Jurkat, Clone E6-1 (cell line): ENCODE results near the gene KRTAP10-11.
"Not testable (repeated sequence)": the region's sequence is repeated elsewhere in the genome, so short reads cannot be mapped to it uniquely, and the experiment has no call there.

Experiments used
- DNase-seq: peaks from one replicate; pipeline ENCODE4 v3.0.0-alpha.2; 2011; ENCODE audit warnings: low read depth, low spot score
- H3K4me3 ChIP-seq: 2 replicates; pipeline ENCODE4 v1.5.1; 2011; ENCODE audit warnings: mild to moderate bottlenecking, low read length, control low read depth, moderate library complexity

KRTAP10-11 gene

DNA sequence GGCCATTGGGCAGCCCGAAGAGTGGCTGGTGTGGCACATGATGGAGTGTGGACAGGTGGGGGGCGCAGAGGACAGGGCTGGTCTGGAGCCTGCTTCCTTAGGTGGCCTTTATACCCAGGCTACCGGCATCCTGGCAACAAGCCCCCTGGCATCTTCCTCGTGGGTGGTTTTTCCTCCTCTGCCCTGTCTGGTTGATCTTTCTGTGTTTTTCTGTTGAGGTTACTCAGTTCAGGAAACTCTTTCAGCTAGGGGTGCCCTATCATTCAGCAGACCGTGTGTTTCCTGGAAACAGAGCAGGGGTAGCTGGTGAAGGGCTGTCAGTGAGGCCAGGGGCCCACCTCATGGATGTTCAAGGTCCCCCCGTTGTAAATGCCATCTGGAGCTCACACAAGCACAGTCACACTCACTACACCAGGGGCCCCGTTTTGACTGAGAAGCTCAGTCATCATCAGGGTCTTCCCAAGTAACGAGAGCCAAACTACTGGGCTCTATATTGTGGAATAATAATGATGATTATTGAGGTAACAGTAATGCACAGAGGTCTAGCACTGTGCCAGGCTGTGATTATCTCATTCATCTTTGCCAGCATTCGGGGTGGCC is 8.5 kb downstream of the KRTAP10-11 start, which contains the start of gene KRTAP12-4:
KRTAP12-4 (minus strand) TSS at position 84 of the 600 bp plus-strand sequence; CDS start at position 39, 45 bp downstream.
- DNase-seq = peak; percentile 26
- H3K4me3 ChIP-seq = no peak within 1 kb of the TSS

DNA sequence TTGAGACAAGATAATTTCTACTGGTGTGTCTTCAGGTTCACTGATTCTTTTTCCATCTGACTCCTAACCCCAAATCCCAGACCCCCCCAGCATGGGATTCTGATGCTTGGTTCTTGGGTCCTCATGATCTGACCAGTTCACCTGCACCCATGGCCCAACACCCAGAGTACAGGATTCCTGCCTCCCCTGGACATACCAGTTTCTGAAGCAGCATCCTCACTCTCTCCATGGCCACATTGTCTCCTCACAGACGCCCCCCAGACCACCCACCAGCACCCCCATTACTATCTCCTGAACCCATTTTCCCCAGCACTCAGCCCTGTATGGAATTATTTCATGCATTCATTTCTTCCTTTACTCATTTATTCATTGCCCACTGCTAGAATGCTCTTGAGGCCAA is 10.7 kb downstream of the KRTAP10-11 start:
- DNase-seq = no peak
- no peak overlapping the region for H3K4me3 ChIP-seq

DNA sequence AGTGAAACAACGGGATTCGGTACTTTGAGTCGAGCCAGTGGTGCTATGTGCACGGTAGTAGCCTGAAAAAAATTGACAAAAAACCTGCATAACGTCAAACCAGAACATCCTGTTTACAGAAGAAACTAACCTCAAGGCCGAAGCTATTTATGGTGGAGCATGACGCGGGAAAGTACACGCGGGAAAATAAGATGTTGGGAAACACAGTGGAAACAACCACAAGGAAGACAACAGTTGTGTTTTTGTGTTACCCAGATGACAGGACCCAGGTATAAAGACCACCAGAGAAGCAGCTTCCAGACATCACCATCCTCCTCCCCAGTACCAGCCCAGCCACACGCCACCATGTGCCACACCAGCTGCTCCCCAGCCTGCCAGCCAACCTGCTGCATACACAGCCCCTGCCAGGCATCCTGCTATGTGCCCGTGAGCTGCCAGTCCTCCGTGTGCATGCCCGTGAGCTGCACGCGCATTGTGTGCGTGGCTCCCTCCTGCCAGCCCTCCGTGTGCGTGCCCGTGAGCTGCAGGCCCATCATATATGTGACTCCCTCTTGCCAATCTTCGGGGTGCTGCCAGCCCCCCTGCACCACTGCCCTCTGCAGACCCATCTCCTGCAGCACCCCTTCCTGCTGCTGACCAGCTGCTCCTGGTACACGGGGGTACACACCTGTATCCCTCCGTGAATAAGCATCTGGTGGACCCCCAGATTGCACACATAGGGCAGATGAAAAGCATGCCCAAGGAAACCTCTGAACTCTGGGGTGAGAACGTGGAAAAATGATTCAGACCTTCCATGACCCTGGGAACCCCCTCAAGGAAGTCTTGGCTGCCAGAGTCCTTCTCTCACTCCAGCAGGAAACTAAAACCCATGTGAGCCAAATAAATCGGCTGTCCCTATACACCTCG is 11.7 kb downstream of the KRTAP10-11 start, which contains the start of gene KRTAP12-3:
KRTAP12-3 (plus strand) TSS at position 298 of the 906 bp plus-strand sequence; CDS start at position 346, 48 bp downstream.
- H3K4me3 ChIP-seq = no peak within 1 kb of the TSS
- DNase-seq = peak; percentile 48

DNA sequence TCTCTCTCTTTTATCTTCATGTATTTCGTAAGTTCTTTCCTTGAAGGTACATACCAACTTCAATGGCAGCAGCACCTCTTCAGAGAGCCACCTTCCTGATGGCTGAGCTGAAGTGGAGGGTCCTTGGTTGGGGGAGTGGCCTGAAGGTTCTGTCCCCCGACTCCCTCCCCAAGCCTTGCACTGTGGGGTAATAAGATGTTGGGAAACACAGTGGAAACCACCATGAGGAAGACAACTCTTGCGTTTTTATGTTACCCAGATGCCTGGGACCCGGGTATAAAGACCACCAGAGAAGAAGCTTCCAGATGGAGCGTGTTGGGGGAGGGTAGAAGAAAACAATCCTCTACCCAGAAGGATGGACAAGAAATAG is 12.3 kb downstream of the KRTAP10-11 start:
- no peak overlapping the region for H3K4me3 ChIP-seq
- no peak for DNase-seq

DNA sequence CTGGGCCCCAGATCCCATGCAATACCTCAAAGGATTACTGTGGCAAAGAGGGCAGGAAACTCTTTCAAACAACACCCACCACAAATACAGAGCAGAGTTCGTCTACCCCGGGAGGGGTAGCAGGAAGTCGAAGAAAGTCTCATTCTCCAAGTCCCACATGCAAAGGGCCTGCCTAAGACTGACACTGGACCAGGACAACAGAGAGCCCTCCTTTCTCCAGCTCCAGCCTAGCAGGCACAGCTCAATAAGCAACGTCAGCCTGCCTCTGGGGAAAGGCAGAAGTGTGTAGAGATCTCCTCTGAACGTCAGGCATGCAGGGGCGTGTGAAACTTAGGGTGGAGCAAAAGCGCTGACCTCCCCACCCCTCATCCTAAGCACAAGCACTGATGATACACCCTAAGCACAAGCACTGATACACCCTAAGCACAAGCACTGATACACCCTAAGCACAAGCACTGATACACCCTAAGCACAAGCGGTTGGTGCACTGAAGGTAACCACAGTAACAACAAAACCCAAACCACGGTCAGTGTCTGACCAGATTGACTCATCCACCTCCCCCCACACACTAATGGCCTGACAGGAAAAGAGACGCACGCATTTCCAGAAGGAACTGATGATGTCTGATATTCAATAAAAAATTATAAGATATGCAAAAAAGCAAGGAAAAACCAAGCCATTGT is 12.8 kb downstream of the KRTAP10-11 start:
- no peak overlapping the region for H3K4me3 ChIP-seq
- peak; percentile 61 for DNase-seq

DNA sequence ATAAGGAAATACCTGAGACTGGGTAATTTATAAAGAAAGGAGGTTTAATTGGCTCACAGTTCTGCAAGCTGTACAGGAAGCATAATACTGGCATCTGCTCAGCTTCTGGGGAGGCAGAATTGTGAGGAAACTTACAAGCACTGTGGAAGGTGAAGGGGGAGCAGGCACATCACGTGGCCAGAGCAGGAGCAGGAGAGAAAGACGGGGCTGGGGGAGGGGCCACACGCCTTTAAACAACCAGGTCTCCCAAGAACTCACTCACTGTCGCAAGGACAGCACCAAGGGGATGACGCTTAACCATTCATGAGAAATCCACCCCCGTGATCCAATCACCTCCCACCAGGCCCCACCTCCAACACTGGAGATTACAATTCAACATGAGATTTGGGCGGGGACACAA is 15.4 kb downstream of the KRTAP10-11 start:
- H3K4me3 ChIP-seq, DNase-seq: not testable (repeated sequence)

DNA sequence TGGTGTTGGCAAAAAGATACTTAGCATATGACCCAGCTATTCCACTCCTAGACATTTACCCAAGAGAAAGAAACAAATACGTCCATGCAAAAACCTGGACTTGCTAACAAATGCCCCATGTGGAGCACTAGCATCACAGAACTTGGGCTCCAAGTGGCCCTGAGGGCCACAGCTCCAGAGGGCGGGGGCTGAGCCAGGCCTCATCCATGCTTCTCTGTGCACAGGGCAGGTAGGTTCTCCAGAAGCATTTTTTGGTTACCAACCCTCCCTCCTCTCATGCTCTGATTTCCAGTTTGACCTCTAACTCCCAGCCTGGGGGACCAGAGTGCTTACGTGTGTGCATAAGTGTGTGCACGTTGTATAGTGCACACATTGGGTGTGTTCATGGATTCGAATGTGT is 18.5 kb downstream of the KRTAP10-11 start:
- no peak overlapping the region for H3K4me3 ChIP-seq
- no peak for DNase-seq

DNA sequence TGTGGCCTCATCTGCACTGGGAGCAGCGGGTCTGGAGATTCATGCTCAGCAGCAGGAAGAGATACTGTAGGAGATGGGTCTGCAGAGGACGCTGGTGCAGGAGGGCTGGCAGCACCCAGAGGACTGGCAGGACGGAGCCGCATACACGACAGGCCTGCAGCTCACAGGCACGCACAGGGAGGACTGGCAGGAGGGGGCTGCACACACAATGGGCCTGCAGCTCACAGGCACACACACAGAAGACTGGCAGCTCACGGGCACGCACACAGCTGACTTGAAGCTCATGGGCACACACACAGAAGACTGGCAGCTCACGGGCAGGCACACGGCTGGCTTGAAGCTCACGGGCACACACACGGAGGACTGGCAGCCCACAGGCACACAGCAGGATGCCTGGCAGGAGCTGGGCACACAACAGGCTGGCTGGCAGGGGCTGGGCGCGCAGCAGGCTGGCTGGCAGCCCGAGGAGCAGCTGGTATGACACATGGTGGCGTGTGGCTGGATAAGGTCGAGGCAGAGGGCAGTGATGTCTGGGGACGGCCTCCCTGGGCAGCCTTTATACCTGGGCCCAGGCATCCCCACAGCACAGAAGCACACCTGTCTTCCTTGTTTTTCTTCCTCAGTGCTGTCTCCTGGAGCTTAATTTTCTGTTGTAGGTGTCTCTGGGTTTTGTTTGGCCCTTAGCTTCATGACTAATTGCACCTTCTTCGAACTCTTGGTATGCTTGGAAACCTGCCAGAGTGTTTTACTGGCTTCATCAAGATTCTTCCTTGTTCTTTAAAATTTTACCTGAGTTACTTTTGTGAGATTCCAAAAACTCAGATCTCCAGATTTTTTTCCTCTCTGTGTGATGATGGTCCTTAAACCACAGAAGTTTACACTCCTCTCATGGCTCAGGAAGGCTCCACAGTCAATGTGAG is 20.4 kb downstream of the KRTAP10-11 start, which contains the start of gene KRTAP12-2:
KRTAP12-2 (minus strand) TSS at position 527 of the 920 bp plus-strand sequence; CDS start at position 486, 41 bp downstream.
- H3K4me3 ChIP-seq = no peak within 1 kb of the TSS
- no peak for DNase-seq

DNA sequence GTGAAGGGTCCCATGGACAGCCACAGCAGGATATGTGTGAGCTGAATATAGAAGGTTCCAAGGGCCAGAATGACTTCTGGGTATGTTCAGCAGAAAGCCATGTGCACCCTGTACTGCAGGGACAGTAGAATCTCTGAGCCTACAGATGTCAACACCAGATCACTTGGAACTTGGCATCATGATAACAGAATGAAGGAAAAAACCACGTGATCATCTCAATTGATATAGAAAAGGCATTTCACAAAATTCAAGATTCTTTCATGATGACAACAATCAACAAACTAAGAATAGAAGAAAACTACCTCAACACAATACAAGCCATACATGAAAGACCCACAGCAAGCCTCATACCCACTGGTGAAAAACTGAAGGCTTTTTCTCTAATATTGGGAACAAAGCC is 21.4 kb downstream of the KRTAP10-11 start:
- no peak for DNase-seq

DNA sequence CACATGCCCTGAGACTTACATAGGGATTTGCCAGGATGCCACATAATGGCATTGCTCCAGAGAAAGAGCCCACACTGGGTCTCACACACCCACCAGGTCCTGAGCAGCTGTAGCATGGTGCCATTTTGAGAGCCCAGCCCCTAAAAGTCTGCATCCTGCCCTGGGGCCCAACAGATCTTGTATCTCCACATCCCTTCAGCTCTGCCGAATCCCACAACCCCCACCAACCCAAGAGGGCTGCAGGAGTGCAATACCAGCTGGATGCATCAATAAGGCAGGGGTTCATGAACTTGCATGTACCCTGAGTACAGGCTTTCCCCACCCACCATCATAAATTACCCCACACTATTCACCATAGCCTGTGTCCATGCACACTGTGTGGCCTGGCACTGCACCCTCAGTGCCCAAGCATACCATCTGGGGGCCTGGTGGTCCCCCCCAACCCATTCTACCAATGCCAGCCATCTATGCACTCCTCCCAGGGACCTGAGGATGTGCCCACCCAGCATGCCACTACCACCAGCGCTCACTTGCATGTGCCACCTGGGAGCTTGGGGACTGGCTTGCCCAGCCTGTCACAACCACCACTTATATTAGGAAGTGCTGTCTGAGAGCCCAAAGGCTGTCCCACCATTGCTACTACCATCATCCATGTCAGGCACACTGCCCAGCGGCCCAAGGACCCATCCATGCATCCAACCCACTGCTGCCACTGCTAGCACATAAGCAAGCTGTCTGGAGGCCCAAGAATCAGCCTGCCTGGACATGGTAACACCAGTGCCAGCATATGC is 24.6 kb downstream of the KRTAP10-11 start:
- no peak overlapping the region for H3K4me3 ChIP-seq
- DNase-seq = no peak

More for the DNA sequence above, 21.4 kb downstream of the KRTAP10-11 start:
- H3K4me3 ChIP-seq = no peak overlapping the region

DNA sequence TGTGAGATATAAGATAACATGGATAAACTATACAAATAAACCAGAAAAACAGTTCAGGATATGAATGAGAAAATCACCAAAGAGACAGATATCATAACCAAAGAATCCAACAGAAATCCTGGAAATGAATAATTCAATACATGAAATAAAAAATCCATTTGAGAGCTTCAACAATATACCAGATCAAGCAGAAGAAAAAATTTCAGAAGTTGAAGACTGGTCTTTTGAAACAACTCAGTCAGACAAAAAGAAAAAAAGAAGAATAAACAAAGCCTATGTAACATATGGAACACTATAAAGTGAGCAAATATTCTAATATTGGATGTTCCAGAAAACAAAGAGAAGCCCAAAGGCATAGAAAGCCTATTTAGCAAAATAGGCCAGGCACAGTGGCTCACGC is 25.7 kb downstream of the KRTAP10-11 start:
- DNase-seq = no peak
- no peak overlapping the region for H3K4me3 ChIP-seq

DNA sequence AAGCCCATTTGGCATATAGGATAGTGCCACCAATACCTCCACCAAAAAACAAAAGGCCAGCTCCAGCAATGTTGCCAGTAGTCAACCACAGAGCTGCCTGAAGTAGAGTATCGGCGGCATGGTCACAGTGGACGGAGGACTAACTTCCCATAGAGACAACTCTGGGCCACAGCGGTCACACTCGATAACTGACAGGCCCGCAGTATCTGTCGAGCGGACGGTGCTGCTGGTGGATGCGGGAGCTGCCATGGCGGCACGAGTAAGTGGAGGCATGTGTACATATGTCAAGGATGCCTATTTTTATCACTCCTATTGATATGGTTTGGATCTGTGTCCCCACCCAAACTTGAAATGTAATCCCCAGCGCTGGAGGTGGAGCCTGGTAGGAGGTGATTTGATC is 31.7 kb downstream of the KRTAP10-11 start:
- no peak for DNase-seq
- H3K4me3 ChIP-seq = no peak overlapping the region

DNA sequence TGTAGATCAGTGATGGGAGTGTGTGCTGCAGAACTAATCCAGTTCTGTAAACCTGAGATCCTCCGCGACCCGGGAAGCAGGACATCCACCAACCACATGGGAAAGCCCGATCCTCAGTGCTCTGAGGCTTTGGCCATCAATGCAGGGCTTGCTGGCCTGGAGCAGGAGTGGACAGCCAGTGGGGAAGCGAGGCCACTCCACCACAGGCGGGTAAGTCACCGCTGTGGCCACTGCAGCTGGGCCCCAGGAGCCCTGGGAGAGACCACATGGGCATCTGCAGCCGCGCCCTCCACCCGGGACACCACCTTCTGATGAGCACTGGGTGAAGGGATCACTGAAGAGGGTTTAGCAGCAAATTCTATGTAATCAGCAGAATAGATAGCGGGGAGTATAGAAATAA is 34.9 kb downstream of the KRTAP10-11 start:
- no peak overlapping the region for H3K4me3 ChIP-seq
- no peak for DNase-seq

DNA sequence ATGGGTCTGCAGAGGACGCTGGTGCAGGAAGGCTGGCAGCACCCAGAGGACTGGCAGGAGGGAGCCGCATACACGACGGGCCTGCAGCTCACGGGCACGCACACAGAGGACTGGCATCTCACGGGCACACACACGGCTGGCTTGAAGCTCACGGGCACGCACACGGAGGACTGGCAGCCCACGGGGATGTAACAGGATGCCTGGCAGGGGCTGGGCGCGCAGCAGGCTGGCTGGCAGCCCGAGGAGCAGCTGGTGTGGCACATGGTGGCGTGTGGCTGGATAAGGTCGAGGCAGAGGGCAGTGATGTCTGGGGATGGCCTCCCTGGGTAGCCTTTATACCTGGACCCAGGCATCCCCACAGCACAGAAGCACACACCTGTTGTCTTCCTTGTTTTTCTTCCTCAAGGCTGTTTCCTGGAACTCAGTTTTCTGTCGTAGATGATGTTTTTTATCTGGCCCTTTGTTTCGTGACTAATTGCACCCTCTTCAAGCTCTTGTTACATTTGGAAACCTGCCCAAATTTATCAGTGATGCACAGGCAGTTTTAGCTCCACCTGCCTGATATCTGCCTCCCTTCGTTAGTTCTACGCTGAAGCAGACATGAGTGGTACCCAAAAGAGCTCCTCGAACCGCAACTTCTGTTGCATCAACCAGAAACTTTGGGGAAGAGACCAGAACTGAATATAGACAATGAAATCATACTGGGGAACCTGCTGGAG is 35.8 kb downstream of the KRTAP10-11 start, which contains the start of gene KRTAP12-1:
KRTAP12-1 (minus strand) TSS at position 303 of the 719 bp plus-strand sequence; CDS start at position 263, 40 bp downstream.
- H3K4me3 ChIP-seq = no peak within 1 kb of the TSS
- no peak for DNase-seq

DNA sequence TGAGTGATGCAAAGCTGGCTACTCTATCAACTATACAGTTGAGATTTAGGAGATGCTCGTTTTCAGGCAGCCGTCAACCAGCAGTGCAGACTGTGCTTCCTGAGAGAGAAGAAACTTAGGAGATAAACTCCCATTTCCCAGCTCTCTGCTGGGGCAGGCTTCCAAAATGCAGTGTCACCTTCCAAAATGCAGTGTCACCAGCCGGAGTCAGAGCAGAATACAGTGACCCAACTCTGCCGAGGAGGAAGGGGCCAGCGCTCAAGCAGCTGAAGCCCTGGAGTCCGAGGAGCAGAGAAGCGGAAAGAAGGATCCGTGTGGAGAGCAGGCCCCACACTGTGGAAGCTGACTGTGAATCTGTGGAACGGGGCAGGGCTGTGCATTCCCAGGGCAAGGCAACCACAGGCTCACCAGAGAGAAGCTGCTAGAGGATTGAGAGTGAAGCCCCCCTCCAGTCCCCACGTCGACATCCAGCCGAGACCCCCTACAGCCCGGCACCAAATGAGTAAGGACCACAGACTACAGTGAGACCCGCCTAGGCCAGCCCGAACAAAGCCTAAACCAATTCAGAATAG is 36.5 kb downstream of the KRTAP10-11 start:
- no peak overlapping the region for H3K4me3 ChIP-seq
- no peak for DNase-seq

DNA sequence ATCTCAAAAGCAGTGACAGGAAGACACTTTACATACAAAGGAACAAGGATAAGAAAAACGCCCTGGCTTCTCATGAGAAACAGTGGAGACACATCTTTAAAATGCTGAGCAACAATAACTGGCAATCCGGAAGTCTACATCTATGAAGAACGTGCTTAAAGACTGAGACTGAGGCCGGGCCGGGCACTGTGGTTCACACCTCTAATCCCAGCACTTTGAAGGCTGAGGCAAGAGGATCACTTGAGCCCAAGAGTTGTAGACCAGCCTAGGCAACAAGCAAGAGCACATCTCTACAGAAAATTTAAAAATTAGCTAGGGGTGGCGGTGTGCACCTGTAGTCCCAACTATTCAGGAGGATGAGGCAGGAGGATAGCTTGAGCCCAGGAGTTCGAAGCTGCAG is 37.9 kb downstream of the KRTAP10-11 start:
- H3K4me3 ChIP-seq = no peak overlapping the region
- no peak for DNase-seq

DNA sequence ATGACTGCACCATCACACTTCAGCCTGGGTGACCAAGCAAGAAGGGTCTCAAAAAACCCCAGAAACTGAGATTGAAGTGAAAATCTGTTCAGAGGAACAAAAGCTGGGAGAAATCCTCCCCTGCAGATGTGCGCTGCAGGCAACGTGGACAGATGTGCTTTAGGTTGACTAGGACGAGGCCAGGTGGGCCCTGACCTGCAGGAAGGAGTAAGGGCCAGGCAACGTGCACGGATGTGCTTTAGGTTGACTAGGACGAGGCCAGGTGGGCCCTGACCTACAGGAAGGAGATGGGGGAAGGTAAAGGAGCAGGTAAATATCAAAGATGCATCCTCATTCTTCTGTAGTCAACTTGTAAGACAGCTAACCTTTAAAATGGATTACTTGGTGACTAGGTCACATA is 38.3 kb downstream of the KRTAP10-11 start:
- no peak for DNase-seq
- H3K4me3 ChIP-seq = no peak overlapping the region
